Neural crest cell (in vitro differentiated cells): ENCODE data around the gene HOXB3. TPM values are rescaled to one million over a fixed set of nuclear protein-coding genes. Genes with fewer than 3 reads are reported as not detected.

Experiments
- DNase-seq: peaks from one replicate; pipeline ENCODE4 v3.0.0; 2021; ENCODE audit warnings: low read depth, mixed read lengths, low spot score
- H3K27ac Mint-ChIP-seq: one replicate; pipeline ENCODE4 v1.8.0; 2021; ENCODE audit warnings: mild to moderate bottlenecking, mixed read lengths; ENCODE audit not compliant: unreplicated experiment
- H3K27me3 Mint-ChIP-seq: 2 replicates; pipeline ENCODE4 v1.8.0; 2021; ENCODE audit warnings: low read depth, mild to moderate bottlenecking, mixed read lengths
- H3K36me3 Mint-ChIP-seq: 2 replicates; pipeline ENCODE4 v1.8.0; 2021; ENCODE audit warnings: low read depth, mild to moderate bottlenecking, mixed read lengths
- H3K4me1 Mint-ChIP-seq: 2 replicates; pipeline ENCODE4 v1.8.0; 2021; ENCODE audit warnings: mixed read lengths
- H3K4me3 Mint-ChIP-seq: one replicate; pipeline ENCODE4 v1.8.0; 2021; ENCODE audit warnings: mild to moderate bottlenecking, mixed read lengths
- H3K9me3 Mint-ChIP-seq: 2 replicates; pipeline ENCODE4 v1.8.0; 2021; ENCODE audit warnings: mixed read lengths
- total RNA-seq: library from RNA; stranded (reverse); gene quantifications from 2 replicates; pipeline ENCODE4 v1.2.1, GENCODE V29; 2021
- TF ChIP-seq, protein P1 (sequence below): fragments of 200-600 bp; sonication (generic); conservative IDR thresholded peaks from 2 replicates; pipeline ENCODE4 v1.5.0; 2021; ENCODE audit warnings: antibody characterized with exemption, mild to moderate bottlenecking

Gene HOXB3
- total RNA-seq, 1 donor from 2014 or later = 22.8 TPM

DNA sequence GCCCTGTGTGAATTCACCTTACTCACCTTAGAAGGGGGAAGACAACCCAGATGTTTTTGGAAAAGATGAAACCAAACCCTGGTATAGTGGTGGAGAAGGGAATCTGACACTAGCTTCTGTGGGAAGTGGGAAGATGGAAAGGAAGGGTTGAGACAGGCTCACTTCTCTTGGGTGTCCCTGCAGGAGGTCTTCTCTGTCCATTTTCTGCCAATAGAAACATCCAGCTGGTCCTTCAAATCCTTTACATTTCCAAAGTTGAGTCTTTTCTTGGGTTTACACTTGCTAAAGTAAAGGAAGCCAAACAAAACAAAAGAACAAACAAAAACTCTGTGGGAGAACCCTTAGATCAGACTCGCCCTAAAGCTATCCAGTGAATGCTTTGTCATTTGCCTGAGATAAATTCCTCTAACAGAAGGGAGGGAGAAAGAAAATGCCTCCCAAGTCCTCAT lies 69.4 kb downstream of the HOXB3 start:
- H3K27ac Mint-ChIP-seq = no peak overlapping the region
- H3K4me1 Mint-ChIP-seq = peaks cover 13% of the 10 kb centered on the region
- H3K27me3 Mint-ChIP-seq = peaks cover 92% of the 10 kb centered on the region
- H3K36me3 Mint-ChIP-seq = no peaks in the 10 kb centered on the region
- H3K9me3 Mint-ChIP-seq = no peaks in the 10 kb centered on the region
- TF ChIP-seq, protein P1, sequence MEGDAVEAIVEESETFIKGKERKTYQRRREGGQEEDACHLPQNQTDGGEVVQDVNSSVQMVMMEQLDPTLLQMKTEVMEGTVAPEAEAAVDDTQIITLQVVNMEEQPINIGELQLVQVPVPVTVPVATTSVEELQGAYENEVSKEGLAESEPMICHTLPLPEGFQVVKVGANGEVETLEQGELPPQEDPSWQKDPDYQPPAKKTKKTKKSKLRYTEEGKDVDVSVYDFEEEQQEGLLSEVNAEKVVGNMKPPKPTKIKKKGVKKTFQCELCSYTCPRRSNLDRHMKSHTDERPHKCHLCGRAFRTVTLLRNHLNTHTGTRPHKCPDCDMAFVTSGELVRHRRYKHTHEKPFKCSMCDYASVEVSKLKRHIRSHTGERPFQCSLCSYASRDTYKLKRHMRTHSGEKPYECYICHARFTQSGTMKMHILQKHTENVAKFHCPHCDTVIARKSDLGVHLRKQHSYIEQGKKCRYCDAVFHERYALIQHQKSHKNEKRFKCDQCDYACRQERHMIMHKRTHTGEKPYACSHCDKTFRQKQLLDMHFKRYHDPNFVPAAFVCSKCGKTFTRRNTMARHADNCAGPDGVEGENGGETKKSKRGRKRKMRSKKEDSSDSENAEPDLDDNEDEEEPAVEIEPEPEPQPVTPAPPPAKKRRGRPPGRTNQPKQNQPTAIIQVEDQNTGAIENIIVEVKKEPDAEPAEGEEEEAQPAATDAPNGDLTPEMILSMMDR = no peak
- H3K4me3 Mint-ChIP-seq = no peak overlapping the region
- no peak for DNase-seq

DNA sequence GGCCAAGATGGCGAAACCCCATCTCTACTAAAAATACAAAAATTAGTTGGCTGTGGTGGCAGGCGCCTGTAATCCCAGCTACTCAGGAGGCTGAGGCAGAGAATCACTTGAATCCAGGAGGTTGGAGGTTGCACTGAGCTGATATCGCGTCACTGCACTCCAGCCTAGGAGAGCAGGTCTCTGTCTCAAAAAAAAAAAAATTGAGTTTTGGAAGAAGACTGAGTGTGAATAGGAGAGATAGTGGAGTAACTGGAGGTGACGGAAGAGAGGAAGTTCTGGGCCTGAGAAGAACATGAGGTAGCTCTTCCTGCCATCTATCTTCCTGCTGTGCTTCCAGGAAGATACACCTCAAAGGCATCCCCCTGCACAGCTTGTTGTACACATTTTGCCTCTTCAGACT lies 70.6 kb downstream of the HOXB3 start:
- H3K4me3 Mint-ChIP-seq = no peak overlapping the region
- H3K36me3 Mint-ChIP-seq = no peaks in the 10 kb centered on the region
- peaks cover 92% of the 10 kb centered on the region for H3K27me3 Mint-ChIP-seq
- no peak overlapping the region for H3K27ac Mint-ChIP-seq
- DNase-seq = no peak
- TF ChIP-seq, protein P1 = no peak
- H3K4me1 Mint-ChIP-seq = peaks cover 8% of the 10 kb centered on the region
- no peaks in the 10 kb centered on the region for H3K9me3 Mint-ChIP-seq

DNA sequence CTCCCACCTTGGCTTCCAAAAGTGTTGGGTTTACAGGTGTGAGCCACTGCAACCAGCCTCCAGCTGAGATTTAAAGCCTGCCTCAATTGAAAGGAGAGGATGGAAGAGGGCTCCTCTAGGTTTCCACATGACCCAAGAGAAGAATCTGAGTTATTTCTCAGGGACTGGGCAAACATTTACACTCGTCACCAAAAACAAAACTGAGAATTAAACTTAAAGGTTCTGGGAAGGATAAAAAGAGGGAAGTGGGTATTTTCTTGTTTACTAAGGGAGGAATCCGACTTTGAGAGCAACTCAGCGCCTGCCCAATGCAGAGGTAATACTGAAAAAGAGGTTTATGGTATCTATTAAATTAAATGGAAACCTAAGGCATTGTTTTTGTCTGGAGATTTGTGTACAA lies 72.6 kb downstream of the HOXB3 start:
- DNase-seq = no peak
- Mint-ChIP-seq H3K4me3 (no peak overlapping the region), H3K4me1 (peaks cover 8% of the 10 kb centered on the region), H3K9me3 (no peaks in the 10 kb centered on the region), H3K27ac (no peak overlapping the region), H3K36me3 (no peaks in the 10 kb centered on the region), H3K27me3 (peaks cover 92% of the 10 kb centered on the region)
- TF ChIP-seq, protein P1 = no peak

DNA sequence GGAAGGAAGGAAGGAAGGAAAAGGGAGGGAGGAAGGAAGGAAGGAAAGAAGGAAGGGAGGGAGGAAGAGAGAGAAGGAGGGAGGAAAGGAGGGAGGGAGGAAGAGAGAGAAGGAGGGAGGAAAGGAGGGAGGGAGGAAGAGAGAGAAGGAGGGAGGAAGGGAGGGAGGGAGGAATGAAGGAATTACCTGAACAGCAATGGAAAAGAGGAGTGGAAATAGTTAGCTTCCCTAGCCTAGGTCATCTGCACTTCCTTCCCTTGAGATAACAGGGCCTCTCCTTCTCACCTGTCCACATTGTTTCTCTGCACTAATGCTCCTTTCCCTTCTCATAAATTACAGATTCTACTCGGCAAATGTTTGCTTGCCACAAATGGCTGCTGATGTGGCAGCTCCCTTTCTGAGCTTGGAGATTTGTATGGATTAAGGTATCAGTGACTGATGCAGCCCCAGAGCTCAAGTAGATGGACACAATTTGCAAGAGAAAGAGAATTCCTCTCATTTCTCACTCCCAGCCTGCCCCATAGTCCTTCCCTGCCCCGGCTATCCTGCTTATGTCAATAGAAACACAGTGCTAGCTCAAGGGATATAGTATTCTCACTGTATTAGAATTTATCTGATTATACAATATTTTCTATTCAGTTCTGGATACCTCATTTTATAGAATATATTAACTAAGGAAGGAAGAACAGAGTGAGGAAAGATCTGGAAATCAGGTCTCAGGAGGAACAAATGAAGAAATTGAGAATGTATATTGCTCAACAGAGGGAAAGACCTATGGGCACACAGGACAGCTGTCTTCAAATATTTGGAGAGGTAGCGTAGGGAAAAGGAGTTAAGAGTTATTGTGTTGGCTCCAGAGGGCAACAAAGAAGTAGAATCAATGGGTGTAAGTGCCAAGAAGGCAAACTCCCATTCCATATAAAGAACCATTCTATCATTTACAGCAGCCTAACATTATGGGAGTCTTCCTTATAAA lies 73.8 kb downstream of the HOXB3 start:
- Mint-ChIP-seq H3K4me3 (no peak overlapping the region), H3K9me3 (no peaks in the 10 kb centered on the region), H3K27me3 (peaks cover 93% of the 10 kb centered on the region), H3K4me1 (no peaks in the 10 kb centered on the region), H3K27ac (no peak overlapping the region), H3K36me3 (no peaks in the 10 kb centered on the region)
- DNase-seq = no peak
- TF ChIP-seq, protein P1 = no peak

DNA sequence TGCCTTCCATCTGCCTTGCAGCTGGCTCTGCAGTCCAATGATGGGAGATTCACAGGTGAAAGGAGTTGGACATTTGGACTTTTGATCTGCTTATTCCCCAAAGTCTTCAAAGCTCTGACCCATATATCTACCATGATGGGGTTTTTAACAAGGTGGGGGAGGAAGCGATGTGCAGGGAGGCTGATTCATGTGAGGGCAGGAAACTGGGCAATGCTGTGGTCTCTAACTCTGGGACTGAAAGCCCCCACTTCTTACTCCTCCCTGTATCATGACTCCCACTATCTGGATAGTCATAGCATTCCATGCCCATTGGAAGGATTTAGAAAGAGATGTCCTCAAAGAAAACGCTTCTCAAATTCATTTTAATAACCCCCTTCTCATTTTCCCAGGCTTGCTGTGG lies 75.6 kb downstream of the HOXB3 start:
- no peak for DNase-seq
- Mint-ChIP-seq H3K9me3 (no peaks in the 10 kb centered on the region), H3K4me3 (no peak overlapping the region), H3K4me1 (no peaks in the 10 kb centered on the region), H3K27ac (no peak overlapping the region), H3K27me3 (peaks cover 88% of the 10 kb centered on the region), H3K36me3 (no peaks in the 10 kb centered on the region)
- TF ChIP-seq, protein P1 = no peak
